Natural killer cell (primary cell): ENCODE measurements around the gene ZNF592. TPM values are rescaled to one million over a fixed set of nuclear protein-coding genes. Genes with fewer than 3 reads are reported as not detected.

Experiments
- ATAC-seq, 3 donors: fragments of 150-1000 bp in 2 of 3; fragments of 200-7000 bp in 1 of 3; cut with Tn5 transposase; 1 replicate in 1 of 3; 2 replicates in 2 of 3; pipeline ENCODE4 v1.10.0; 2021; ENCODE audit warnings: mild to moderate bottlenecking in 2 of 3, moderate library complexity in 2 of 3
- DNase-seq, 2 donors: peaks; one replicate each; pipeline versions ENCODE4 v3.0.0 to v3.0.0-alpha.2; 2013 to 2021; ENCODE audit warnings: mixed read lengths in 1 of 2
- H3K27ac ChIP-seq: one replicate; pipeline ENCODE4 v1.5.1; 2013; ENCODE audit warnings: mild to moderate bottlenecking, low read length
- H3K27me3 ChIP-seq: one replicate; pipeline ENCODE4 v1.6.1; 2013; ENCODE audit warnings: low read length; ENCODE audit not compliant: control insufficient read depth, insufficient read depth
- H3K36me3 ChIP-seq: one replicate; pipeline ENCODE4 v1.6.1; 2013; ENCODE audit warnings: low read length; ENCODE audit not compliant: control insufficient read depth, insufficient read depth
- H3K4me1 ChIP-seq: one replicate; pipeline ENCODE4 v1.6.1; 2013; ENCODE audit warnings: low read length; ENCODE audit not compliant: control insufficient read depth, insufficient read depth
- H3K4me3 ChIP-seq: one replicate; pipeline ENCODE4 v1.5.1; 2013; ENCODE audit warnings: low read length
- H3K9me3 ChIP-seq: one replicate; pipeline ENCODE4 v1.6.1; 2013; ENCODE audit warnings: low read length; ENCODE audit not compliant: control insufficient read depth, insufficient read depth
- H3K27ac Mint-ChIP-seq, 2 donors: one replicate each; pipeline ENCODE4 v1.8.0; 2022; ENCODE audit warnings: mild to moderate bottlenecking in 2 of 2, mixed read lengths in 2 of 2, moderate library complexity in 1 of 2
- H3K27me3 Mint-ChIP-seq, 2 donors: one replicate each; pipeline ENCODE4 v1.8.0; 2022; ENCODE audit warnings: low read depth in 2 of 2, mixed read lengths in 2 of 2
- H3K36me3 Mint-ChIP-seq: one replicate; pipeline ENCODE4 v1.8.0; 2022; ENCODE audit warnings: mixed read lengths
- H3K4me1 Mint-ChIP-seq, 2 donors: one replicate each; pipeline ENCODE4 v1.8.0; 2022; ENCODE audit warnings: mixed read lengths in 2 of 2
- H3K4me3 Mint-ChIP-seq: one replicate; pipeline ENCODE4 v1.8.0; 2022; ENCODE audit warnings: mild to moderate bottlenecking, moderate library complexity, mixed read lengths
- H3K9me3 Mint-ChIP-seq, 2 donors: one replicate each; pipeline ENCODE4 v1.8.0; 2022; ENCODE audit warnings: mixed read lengths in 2 of 2
- CTCF ChIP-seq: fragments of 200-600 bp; IDR thresholded peaks from one replicate; pipeline ENCODE4 v1.8.0; 2022; ENCODE audit warnings: antibody characterized with exemption
- WGBS: methylation state at CpG from one replicate; pipeline ENCODE4 v1.1.7; 2013; ENCODE audit warnings: missing lambda C conversion rate; ENCODE audit not compliant: insufficient coverage; 5-methylcytosine and 5-hydroxymethylcytosine counted together
- intact Hi-C: fragments of 100-400 bp; cut with micrococcal nuclease; formaldehyde crosslinking; loops from one replicate; pipeline ENCODE4 v1.14.2; 2022
- total RNA-seq, 4 donors: library from RNA; stranded (reverse); fragments of 120-200 nt in 1 of 4; gene quantifications; one replicate each; pipeline versions ENCODE4 v1.2.3 to v1.2.4, GENCODE V29; 2013 to 2022

Gene ZNF592
- total RNA-seq, 3 donors from 2014 or later (not counting 1 experiment from before 2014, with no cell fraction given): 38.0 to 43.8 (median 39.1) TPM

DNA sequence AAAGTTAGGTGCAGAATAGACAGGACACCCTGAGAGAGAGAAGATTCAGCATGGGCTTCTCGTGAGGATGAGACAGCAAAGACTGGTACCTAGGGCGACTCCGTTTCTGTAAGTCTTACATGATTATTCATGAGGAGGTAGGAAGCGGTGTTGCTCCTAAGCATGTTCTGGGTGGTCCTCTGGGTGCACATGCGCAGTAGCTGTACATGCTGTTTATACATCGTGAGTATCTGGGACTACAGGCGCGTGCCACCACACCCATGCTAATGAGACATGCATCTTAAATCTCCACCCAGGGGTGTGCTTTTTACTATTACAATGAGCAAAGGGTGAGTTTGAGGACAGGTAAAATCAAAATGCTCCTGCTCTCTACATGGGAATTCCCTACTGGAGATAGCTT lies 81.0 kb downstream of the ZNF592 start:
- no peak for TF ChIP-seq CTCF
- intact Hi-C loops: no loop called here
- H3K36me3 Mint-ChIP-seq: no peaks in the 10 kb centered on the region
- H3K27me3 Mint-ChIP-seq: peaks cover 0 to 7% of the 10 kb centered on the region in 2 donors
- Histone ChIP-seq H3K4me3 (no peak overlapping the region), H3K9me3 (no peaks in the 10 kb centered on the region), H3K4me1 (no peaks in the 10 kb centered on the region), H3K27me3 (no peaks in the 10 kb centered on the region), H3K27ac (no peak overlapping the region), H3K36me3 (no peaks in the 10 kb centered on the region)
- DNase-seq (no peak), ATAC-seq (no peak)
- 96% methylated on average over 6 of the region's 8 CpGs for WGBS
- H3K27ac Mint-ChIP-seq: no peak overlapping the region
- H3K9me3 Mint-ChIP-seq: no peaks in the 10 kb centered on the region
- no peaks in the 10 kb centered on the region for H3K4me1 Mint-ChIP-seq
- no peak overlapping the region for H3K4me3 Mint-ChIP-seq

DNA sequence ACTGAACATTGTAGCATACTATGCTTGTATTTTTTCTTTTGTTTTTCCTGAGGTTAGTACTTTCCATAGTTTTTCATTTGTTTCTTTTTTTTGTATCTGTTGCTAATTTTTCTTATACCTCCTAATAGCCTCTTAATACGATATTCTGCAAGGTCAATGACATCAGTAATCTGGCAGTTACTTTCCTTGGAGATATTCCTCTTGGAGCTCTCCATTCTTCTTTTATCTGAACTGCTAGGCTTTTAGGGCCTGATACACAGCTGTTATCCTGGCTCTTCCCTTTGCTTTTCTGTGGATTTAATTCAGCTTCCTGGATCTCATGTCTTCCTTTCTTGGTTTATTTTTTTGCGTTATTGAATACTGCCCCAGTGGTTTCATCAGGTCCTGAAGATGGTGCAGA lies 81.6 kb downstream of the ZNF592 start:
- no peak overlapping the region for H3K4me3 ChIP-seq
- DNase-seq: no peak
- no peaks in the 10 kb centered on the region for H3K36me3 Mint-ChIP-seq
- no peak overlapping the region for H3K27ac ChIP-seq
- H3K4me1 ChIP-seq: no peaks in the 10 kb centered on the region
- no peak overlapping the region for H3K4me3 Mint-ChIP-seq
- intact Hi-C loops: no loop called here
- ATAC-seq: no peak
- H3K27me3 Mint-ChIP-seq: peaks cover 0 to 7% of the 10 kb centered on the region in 2 donors
- H3K36me3 ChIP-seq: no peaks in the 10 kb centered on the region
- H3K4me1 Mint-ChIP-seq: no peaks in the 10 kb centered on the region
- H3K9me3 Mint-ChIP-seq: no peaks in the 10 kb centered on the region
- no peaks in the 10 kb centered on the region for H3K9me3 ChIP-seq
- no peaks in the 10 kb centered on the region for H3K27me3 ChIP-seq
- no peak overlapping the region for H3K27ac Mint-ChIP-seq
- WGBS: 72% methylated on average over 1 of the region's 2 CpGs
- no peak for TF ChIP-seq CTCF

GRCh38 chr15:84831028-84831427 lies 82.6 kb downstream of the ZNF592 start:
- WGBS: 95% methylated on average over 5 of the region's 5 CpGs
- Mint-ChIP-seq H3K27ac (no peak overlapping the region), H3K4me1 (no peaks in the 10 kb centered on the region), H3K36me3 (no peaks in the 10 kb centered on the region), H3K27me3 (peaks cover 0 to 7% of the 10 kb centered on the region in 2 donors), H3K9me3 (no peaks in the 10 kb centered on the region), H3K4me3 (no peak overlapping the region)
- no peak for TF ChIP-seq CTCF
- H3K27ac ChIP-seq: no peak overlapping the region
- no peaks in the 10 kb centered on the region for H3K4me1 ChIP-seq
- DNase-seq (no peak), ATAC-seq (no peak)
- intact Hi-C loops: no loop called here
- no peaks in the 10 kb centered on the region for H3K27me3 ChIP-seq
- no peak overlapping the region for H3K4me3 ChIP-seq
- H3K36me3 ChIP-seq: no peaks in the 10 kb centered on the region
- no peaks in the 10 kb centered on the region for H3K9me3 ChIP-seq

- Mint-ChIP-seq H3K27ac (no peak overlapping the region), H3K4me3 (no peak overlapping the region), H3K9me3 (no peaks in the 10 kb centered on the region), H3K36me3 (no peaks in the 10 kb centered on the region), H3K27me3 (peaks cover 0 to 7% of the 10 kb centered on the region in 2 donors), H3K4me1 (no peaks in the 10 kb centered on the region)
- no peaks in the 10 kb centered on the region for H3K36me3 ChIP-seq
- no peak for TF ChIP-seq CTCF
- no peak for DNase-seq
- no CpG with 5 or more reads among the region's 2 CpGs for WGBS
- ATAC-seq: no peak
- no peak overlapping the region for H3K4me3 ChIP-seq
- no peak overlapping the region for H3K27ac ChIP-seq
- no peaks in the 10 kb centered on the region for H3K9me3 ChIP-seq
- H3K4me1 ChIP-seq: no peaks in the 10 kb centered on the region
- H3K27me3 ChIP-seq: no peaks in the 10 kb centered on the region
- intact Hi-C loops: no loop called here
Observed at GRCh38 chr15:84831613-84832012, 83.2 kb downstream of the ZNF592 start.
